Fibroblast of mammary gland (primary cell): ENCODE results near the gene GMNC.

Experiments used
- DNase-seq: peaks from one replicate; pipeline ENCODE4 v3.0.0-alpha.2; 2010; ENCODE audit warnings: low read depth
- H3K4me3 ChIP-seq: 2 replicates; pipeline ENCODE4 v1.5.1; 2011; ENCODE audit warnings: low read depth, mild to moderate bottlenecking, low read length, moderate library complexity; ENCODE audit not compliant: control insufficient read depth
- CTCF ChIP-seq: conservative IDR thresholded peaks from 2 replicates; pipeline ENCODE4 v1.5.1; 2011; ENCODE audit warnings: low read depth, low read length, inconsistent platforms; ENCODE audit not compliant: control insufficient read depth, insufficient read depth

The GMNC gene

GRCh38 chr3:190826018-190826417, 36.5 kb downstream of the GMNC start:
- no peak overlapping the region for H3K4me3 ChIP-seq
- no peak for TF ChIP-seq CTCF
- peak; percentile 69 for DNase-seq

- no peak overlapping the region for H3K4me3 ChIP-seq
- DNase-seq, result peak; percentile 85
- no peak for TF ChIP-seq CTCF
These were observed 37.0 kb downstream of the GMNC start for GRCh38 chr3:190825386-190826016.

- peak overlapping the region; percentile 47 for H3K4me3 ChIP-seq
- TF ChIP-seq CTCF, result peak; percentile 79
- peak; percentile 81 for DNase-seq
These were observed 50.6 kb downstream of the GMNC start for GRCh38 chr3:190811775-190812480.

- no peak overlapping the region for H3K4me3 ChIP-seq
- TF ChIP-seq CTCF, result no peak
- no peak for DNase-seq
These were observed 51.5 kb downstream of the GMNC start for GRCh38 chr3:190810957-190811356.

- DNase-seq, result no peak
- no peak for TF ChIP-seq CTCF
- H3K4me3 ChIP-seq, result no peak overlapping the region
These were observed 53.1 kb downstream of the GMNC start for GRCh38 chr3:190809351-190809750.

GRCh38 chr3:190807719-190808375, 54.6 kb downstream of the GMNC start:
- no peak for TF ChIP-seq CTCF
- DNase-seq, result peak; percentile 41
- no peak overlapping the region for H3K4me3 ChIP-seq
